GM19238 (cell line): ENCODE data around the gene MYADM.
"Not testable (repeated sequence)": the region's sequence is repeated elsewhere in the genome, so short reads cannot be mapped to it uniquely, and the experiment has no call there.

Experiments used
- DNase-seq: peaks from one replicate; pipeline ENCODE4 v3.0.0; 2011; ENCODE audit warnings: low spot score; ENCODE audit not compliant: insufficient read length

The MYADM gene

DNA sequence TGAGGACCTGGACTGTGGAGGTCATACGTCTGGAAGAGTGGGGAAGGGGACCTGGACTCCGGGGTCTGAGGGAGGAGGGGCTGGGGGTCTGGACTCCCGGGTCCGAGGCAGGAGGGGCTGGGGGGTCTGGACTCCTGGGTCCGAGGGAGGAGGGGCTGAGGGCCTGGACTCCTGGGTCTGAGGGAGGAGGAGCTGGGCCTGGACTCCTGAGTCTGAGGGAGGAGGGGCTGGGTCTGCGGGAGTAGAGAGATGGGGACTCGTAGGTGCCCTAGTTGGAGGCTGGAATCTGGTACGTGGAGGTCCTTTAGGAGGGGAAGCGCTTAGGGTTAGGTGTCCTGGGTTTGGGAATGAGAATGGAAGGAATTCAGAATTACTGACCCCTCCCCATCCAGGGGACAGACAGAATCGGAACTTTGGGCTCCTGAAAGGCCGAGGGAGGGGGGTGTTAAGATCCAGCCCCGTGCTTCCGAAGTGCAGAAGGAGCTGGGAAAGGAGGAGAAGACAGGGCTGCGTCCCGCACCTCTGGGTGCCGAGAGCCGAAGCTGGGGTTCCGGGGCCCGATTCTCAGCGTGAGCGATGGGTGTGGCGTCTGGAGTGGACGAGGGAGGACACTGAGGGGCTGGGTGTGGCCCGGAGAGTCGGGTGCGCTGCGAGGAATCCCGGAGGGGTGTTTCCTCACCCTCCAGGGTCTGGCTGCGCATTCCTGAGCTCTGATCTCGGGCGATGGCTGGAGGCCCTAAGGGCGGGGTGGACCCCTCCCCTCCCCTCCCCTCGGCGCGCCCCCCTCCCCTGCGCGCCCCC is 608 bp downstream of the MYADM start:
- no peak for DNase-seq

GRCh38 chr19:53868892-53869804 is 1.5 kb downstream of the MYADM start:
- peak; percentile 82 for DNase-seq

DNA sequence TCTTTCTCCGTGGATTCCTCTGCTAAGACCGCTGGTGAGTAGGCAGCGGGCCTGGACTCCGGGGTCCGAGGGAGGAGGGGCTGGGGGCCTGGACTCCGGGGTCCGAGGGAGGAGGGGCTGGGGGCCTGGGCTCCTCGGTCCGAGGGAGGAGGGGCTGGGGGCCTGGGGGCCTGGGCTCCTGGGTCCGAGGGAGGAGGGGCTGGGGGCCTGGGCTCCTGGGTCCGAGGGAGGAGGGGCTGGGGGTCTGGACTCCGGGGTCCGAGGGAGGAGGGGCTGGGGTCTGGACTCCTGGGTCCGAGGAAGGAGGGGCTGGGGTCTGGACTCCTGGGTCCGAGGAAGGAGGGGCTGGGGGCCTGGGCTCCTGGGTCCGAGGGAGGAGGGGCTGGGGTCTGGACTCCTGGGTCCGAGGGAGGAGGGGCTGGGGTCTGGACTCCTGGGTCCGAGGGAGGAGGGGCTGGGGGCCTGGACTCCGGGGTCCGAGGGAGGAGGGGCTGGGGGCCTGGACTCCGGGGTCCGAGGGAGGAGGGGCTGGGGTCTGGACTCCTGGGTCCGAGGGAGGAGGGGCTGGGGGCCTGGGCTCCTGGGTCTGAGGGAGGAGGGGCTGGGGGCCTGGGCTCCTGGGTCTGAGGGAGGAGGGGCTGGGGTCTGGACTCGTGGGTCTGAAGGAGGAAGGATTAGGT is 2.3 kb downstream of the MYADM start:
- not testable (repeated sequence) for DNase-seq

- DNase-seq: no peak
Observed at GRCh38 chr19:53870485-53870844, 2.8 kb downstream of the MYADM start.

DNA sequence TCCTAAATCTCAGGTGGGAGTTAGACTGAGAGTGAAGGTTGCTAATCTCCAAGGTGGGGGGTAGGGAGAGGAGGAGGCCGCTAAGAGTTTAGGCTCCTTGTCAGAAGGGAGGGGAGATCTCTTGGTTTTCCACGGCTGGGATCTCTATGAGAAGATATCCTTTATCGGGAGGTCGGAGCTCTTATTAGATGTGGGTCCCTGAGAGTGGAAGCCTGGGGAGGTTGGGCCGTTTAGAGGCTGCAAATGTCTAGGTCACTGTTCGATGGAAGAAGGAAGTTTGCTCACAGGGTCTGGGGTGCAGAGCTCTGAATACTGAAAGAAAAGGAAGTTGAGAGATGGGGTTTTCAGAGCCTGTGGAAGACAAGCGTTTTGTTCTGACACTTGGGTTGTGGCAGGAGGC is 3.8 kb downstream of the MYADM start:
- no peak for DNase-seq

DNA sequence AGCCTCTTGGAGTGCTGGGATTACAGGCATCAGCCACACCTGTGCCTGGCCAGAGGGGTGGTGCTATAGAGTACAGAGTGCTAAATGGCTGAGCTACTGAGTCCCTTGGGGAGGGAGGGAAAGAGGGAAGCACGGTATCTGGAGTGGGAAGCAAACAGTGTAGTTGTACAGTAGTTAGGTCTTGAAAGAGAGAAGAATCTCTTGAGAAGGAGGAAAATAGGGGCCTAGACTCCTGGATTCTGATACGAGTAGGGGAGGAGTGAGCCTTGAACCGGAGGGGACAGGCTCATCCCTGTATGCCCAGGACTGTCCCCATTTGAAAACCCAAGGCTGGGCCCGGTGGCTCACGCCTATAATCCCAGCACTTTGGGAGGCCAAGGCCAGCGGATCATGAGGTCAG is 5.1 kb downstream of the MYADM start:
- DNase-seq: no peak

DNA sequence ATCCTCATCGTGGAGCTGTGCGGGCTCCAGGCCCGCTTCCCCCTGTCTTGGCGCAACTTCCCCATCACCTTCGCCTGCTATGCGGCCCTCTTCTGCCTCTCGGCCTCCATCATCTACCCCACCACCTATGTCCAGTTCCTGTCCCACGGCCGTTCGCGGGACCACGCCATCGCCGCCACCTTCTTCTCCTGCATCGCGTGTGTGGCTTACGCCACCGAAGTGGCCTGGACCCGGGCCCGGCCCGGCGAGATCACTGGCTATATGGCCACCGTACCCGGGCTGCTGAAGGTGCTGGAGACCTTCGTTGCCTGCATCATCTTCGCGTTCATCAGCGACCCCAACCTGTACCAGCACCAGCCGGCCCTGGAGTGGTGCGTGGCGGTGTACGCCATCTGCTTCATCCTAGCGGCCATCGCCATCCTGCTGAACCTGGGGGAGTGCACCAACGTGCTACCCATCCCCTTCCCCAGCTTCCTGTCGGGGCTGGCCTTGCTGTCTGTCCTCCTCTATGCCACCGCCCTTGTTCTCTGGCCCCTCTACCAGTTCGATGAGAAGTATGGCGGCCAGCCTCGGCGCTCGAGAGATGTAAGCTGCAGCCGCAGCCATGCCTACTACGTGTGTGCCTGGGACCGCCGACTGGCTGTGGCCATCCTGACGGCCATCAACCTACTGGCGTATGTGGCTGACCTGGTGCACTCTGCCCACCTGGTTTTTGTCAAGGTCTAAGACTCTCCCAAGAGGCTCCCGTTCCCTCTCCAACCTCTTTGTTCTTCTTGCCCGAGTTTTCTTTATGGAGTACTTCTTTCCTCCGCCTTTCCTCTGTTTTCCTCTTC is 6.3 kb downstream of the MYADM start:
- DNase-seq: no peak

- no peak for DNase-seq
Observed at GRCh38 chr19:53874606-53874990, 6.9 kb downstream of the MYADM start.

DNA sequence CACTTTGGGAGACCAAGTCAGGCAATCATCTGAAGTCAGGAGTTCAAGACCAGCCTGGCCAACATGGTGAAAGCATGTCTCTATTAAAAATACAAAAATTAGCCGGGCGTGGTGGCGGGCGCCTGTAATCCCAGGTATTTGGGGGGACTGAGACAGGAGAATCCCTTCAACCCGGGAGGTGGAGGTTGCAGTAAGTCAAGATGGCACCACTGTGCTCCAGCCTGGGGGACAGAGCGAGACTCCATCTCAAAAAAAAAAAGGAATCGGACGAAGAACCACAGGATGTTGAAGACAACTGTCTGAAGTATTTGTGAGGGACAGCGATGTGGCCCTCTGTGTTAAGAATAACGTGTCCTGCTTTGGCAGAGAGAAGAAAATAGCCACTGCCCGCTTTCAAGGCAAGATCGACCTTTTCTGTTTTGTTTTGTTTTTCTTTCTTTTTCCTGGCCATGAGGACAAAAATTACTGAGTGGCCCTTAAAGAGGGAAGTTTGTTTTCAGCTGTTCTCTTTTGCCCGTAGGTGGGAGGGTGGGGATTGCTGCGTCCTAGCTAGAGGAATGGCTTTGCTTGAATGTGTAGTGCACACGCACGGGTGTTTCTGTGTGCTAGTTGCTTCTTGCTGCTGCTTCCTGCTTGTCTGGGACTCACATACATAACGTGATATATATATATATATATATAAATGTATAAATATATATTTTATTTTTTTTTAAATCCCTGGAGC is 8.1 kb downstream of the MYADM start:
- DNase-seq: no peak

DNA sequence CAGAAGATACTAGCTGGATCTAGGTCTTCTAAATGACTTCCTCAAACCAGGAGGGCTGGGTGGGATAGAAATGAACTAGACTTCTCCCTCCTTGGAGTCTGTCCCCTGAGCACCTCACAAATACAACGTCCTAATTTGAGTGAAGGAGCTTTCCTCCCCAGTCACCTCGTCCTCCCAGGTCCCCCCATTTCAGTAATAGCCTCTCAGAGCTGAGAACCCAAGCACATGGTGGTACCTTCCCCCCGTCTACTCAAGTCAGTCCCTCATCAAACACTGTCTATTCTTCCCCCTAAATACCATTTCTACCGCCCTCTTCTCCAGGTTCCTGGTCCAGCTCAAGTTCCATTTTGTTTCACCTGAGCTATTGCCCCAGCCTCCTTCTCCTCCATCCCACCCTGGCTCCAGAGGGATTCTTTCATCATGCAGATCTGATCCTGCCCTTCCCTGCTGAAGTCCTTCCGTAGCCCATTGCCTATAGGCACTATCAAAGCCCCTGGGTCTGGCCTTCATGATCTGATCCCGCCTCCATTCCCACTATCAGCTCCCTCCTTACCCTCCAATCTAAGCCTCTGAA is 9.1 kb downstream of the MYADM start:
- no peak for DNase-seq

DNA sequence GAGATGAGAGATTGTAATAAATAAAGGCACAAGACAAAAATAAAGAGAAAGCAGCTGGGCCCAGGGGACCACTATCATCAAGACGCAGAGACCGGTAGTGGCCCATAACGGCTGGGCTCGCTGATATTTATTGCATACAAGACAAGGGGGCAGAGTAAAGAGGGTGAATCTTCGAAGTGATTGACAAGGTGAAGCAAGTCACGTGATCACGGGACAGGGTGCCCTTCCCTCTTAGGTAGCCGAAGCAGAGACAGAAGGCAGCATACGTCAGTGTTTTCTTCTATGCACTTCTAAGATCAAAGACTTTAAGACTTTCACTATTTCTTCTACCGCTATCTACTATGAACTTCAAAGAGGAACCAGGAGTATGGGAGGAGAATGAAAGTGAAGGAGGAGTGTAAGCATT is 9.7 kb downstream of the MYADM start:
- DNase-seq: no peak

DNA sequence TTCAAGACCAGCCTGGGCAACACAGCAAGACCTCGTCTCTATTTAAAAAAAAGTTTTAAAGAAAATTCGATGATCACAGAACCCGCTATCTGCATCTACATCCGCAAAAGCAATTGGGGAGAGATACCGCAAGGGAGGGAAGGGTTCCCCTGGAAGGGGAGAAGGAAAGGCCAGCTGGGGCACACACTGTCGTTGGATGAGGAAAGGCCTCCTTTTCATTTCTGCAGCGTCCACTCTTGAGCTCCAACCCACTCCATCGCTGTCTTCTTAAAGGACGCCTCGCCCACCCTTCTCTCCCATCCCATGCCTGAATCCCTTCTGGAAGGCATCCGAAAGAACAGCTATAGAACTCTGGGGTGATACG is 11.1 kb downstream of the MYADM start:
- no peak for DNase-seq

GRCh38 chr19:53879140-53880081 is 11.7 kb downstream of the MYADM start:
- peak; percentile 88 for DNase-seq

DNA sequence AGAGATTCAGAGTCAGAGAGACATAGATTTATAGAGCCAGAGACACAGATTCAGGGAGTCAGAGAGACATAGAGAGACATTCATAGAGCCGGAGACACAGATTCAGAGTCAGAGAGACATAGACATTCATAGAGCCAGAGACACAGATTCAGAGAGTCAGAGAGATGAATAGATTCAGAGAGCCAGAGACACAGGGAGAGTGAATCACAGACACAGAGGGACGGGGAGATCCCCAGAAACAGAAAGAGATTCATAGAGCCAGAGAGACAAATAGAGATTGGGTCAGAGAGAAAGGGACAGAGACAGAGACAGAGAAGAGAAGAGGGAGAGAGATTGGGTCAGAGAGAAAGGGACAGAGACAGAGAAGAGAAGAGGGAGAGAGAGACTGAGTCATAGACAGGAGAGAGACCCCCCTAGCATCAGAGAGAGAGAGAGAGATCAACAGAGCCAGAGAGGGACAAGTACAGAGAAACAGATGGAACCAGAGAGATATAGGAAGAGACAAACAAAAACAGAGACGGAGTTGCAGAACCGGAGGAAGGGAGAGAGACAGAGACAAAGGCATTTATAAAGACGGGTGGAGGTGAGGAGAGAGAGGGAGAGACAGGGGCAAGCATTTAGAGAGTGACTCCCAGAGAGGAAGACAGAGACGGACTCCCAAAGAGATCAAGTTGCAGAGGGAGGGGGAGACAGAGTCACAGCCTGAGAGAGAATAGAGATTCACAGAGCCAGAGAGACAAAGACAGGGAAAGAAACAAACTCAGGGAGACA is 13.2 kb downstream of the MYADM start:
- DNase-seq: no peak

GRCh38 chr19:53881482-53882390 is 14.1 kb downstream of the MYADM start, which contains the start of gene PRKCG:
Gene PRKCG (plus strand): TSS chr19:53882197. CDS start chr19:53882495, 298 bp downstream.
- no peak for DNase-seq

DNA sequence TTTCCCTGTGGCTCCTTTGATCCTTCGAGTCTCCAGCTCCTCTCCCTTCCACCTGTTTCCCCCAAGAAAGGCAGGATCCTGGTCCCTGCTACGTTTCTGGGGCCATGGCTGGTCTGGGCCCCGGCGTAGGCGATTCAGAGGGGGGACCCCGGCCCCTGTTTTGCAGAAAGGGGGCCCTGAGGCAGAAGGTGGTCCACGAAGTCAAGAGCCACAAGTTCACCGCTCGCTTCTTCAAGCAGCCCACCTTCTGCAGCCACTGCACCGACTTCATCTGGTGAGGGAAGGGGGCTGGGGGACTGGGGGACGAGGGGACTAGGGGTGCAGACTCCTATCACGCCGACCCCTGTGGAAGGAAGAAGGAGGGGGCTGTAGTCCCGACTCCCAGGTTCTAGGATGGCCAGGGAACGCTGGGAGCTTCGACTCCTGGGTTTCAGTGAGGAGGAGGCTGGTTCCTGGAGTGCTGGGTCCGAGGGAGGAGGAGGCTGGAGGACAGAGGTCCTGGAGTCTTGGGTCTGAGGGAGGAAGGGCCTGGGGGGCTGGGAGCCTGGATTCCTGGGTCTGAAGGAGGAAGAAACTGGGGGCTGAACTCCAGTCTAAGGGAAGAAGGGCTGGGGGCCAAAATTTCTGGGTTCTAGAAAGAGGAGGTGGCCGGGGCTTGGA is 14.8 kb downstream of the MYADM start:
- no peak for DNase-seq

- no peak for DNase-seq
Observed at GRCh38 chr19:53883231-53883661, 15.6 kb downstream of the MYADM start.
